Measurements from ENCODE around the gene FSTL4. TPM values are rescaled to one million over a fixed set of nuclear protein-coding genes. Genes with fewer than 3 reads are reported as not detected.

The FSTL4 gene
- total and polyA plus RNA-seq, 2 of the 4 experiments (the other 2 are of a cell fraction): 0.18 TPM; not detected in 1

GRCh38 chr5:133531178-133531577 is 81.2 kb downstream of the FSTL4 start:
- no peak overlapping the region for H3K4ac ChIP-seq (ENCODE audit: low read depth, low read length)
- no peak overlapping the region for H2AK5ac ChIP-seq (ENCODE audit: low read depth, low read length)
- dilution Hi-C loops (cut with HindIII; ENCODE audit: low sequenced_read_pairs, unreplicated experiment) (no loop called here), intact Hi-C loops (cut with micrococcal nuclease) (no loop called here), in situ Hi-C loops (cut with MboI; ENCODE audit: low sequenced_read_pairs) (no loop called here)
- no peaks in the 10 kb centered on the region for H3K4me1 ChIP-seq (ENCODE audit: control insufficient read depth, insufficient read depth, low read length)
- no peak overlapping the region for H3K56ac ChIP-seq (ENCODE audit: extremely low read depth, insufficient read depth, low read length)
- no peak overlapping the region for H4K5ac ChIP-seq (ENCODE audit: low read depth, low read length)
- no peaks in the 10 kb centered on the region for H3K36me3 ChIP-seq (ENCODE audit: control insufficient read depth, insufficient read depth, low read length)
- H3K18ac ChIP-seq (ENCODE audit: low read depth, low read length): no peak overlapping the region
- POLR2A ChIA-PET (ENCODE audit: unreplicated experiment): no interaction called here
- no peak overlapping the region for H2AK9ac ChIP-seq (replicated peaks; ENCODE audit: low read depth, low read length, poor library complexity)
- TF ChIP-seq BHLHE40 (IDR thresholded peaks at IDR 0.05; ENCODE audit: low read depth, low read length) (no peak), USF2 (IDR thresholded peaks at IDR 0.05; ENCODE audit: low read depth, low read length) (no peak), SMC3 (IDR thresholded peaks at IDR 0.05; ENCODE audit: low read depth, low read length) (no peak), MAFK (IDR thresholded peaks at IDR 0.05; ENCODE audit: low read depth, low read length) (no peak), CHD1 (IDR thresholded peaks at IDR 0.05; ENCODE audit: low read depth, low read length) (no peak), MXI1 (IDR thresholded peaks at IDR 0.05; ENCODE audit: borderline replicate concordance, low read depth, low read length) (no peak), FOS (IDR thresholded peaks at IDR 0.05; ENCODE audit: low read depth, low read length) (no peak), CEBPB (IDR thresholded peaks at IDR 0.05; ENCODE audit: low read depth, low read length) (no peak), MAZ (IDR thresholded peaks at IDR 0.05; ENCODE audit: borderline replicate concordance, low read depth, low read length) (no peak), CTCF (conservative IDR thresholded peaks at IDR 0.05; ENCODE audit: low read depth, low read length) (no peak), RAD21 (IDR thresholded peaks at IDR 0.05; ENCODE audit: low read length) (no peak), NFE2L2 (IDR thresholded peaks at IDR 0.05; ENCODE audit: low read depth, low read length) (no peak), RCOR1 (IDR thresholded peaks at IDR 0.05; ENCODE audit: insufficient replicate concordance, low read length) (no peak), POLR2A (IDR thresholded peaks at IDR 0.05; ENCODE audit: low read depth, low read length) (no peak), RFX5 (IDR thresholded peaks at IDR 0.05; ENCODE audit: low read depth, low read length) (no peak)
- TF ChIP-seq, protein P1, sequence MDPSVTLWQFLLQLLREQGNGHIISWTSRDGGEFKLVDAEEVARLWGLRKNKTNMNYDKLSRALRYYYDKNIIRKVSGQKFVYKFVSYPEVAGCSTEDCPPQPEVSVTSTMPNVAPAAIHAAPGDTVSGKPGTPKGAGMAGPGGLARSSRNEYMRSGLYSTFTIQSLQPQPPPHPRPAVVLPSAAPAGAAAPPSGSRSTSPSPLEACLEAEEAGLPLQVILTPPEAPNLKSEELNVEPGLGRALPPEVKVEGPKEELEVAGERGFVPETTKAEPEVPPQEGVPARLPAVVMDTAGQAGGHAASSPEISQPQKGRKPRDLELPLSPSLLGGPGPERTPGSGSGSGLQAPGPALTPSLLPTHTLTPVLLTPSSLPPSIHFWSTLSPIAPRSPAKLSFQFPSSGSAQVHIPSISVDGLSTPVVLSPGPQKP (IDR thresholded peaks at IDR 0.05; ENCODE audit: borderline replicate concordance, low read depth, low read length): no peak
- peaks cover 4% of the 10 kb centered on the region for H3K27me3 ChIP-seq (ENCODE audit: control insufficient read depth, insufficient read depth, low read length)
- no peak overlapping the region for H3K27ac ChIP-seq (ENCODE audit: insufficient read depth, low read length)
- DNase-seq (no peak), ATAC-seq (ENCODE audit: low read depth) (no peak)
- CTCF ChIA-PET: no interaction called here
- no peaks in the 10 kb centered on the region for H3K79me1 ChIP-seq (ENCODE audit: low read depth in 1 of 2, low read length in 2 of 2)
- WGBS, 2 experiments (ENCODE audit: extremely low coverage in 2 of 2, insufficient read length in 1 of 2): no CpG with 5 or more reads among the region's 4 CpGs
- H2BK120ac ChIP-seq (ENCODE audit: low read depth, low read length): no peak overlapping the region
- H4K8ac ChIP-seq (ENCODE audit: low read depth in 2 of 2, low read length in 2 of 2): no peak overlapping the region
- no peak overlapping the region for H4K91ac ChIP-seq (ENCODE audit: insufficient read depth, low read depth, low read length)
- H3K23ac ChIP-seq (ENCODE audit: low read depth, low read length): no peak overlapping the region
- no peak overlapping the region for H2BK20ac ChIP-seq (ENCODE audit: low read depth, low read length)
- no peak overlapping the region for H2AFZ ChIP-seq (replicated peaks; ENCODE audit: low read length, poor library complexity)
- H3K14ac ChIP-seq (replicated peaks; ENCODE audit: low read depth, low read length): no peak overlapping the region
- H3K9me1 ChIP-seq (ENCODE audit: insufficient read depth, low read length): no peaks in the 10 kb centered on the region
- H3K4me2 ChIP-seq (ENCODE audit: low read depth, low read length): no peak overlapping the region
- no peak overlapping the region for H3K9ac ChIP-seq (ENCODE audit: low read depth, low read length)
- H3K4me3 ChIP-seq (ENCODE audit: insufficient read depth, low read depth, low read length): no peak overlapping the region
- BruUV-seq (replicated peaks): no TSS peak
- no peak overlapping the region for H2BK15ac ChIP-seq (ENCODE audit: low read depth, low read length)
- no peak overlapping the region for H2BK5ac ChIP-seq (ENCODE audit: low read depth, low read length, poor library complexity, severe bottlenecking)
- H4K20me1 ChIP-seq (ENCODE audit: insufficient read depth, low read length): no peaks in the 10 kb centered on the region
- no peaks in the 10 kb centered on the region for H3K9me3 ChIP-seq (ENCODE audit: control insufficient read depth, insufficient read depth, low read length)

Data from IMR-90 (cell line).